UCSD-AML1 (cell line): ENCODE measurements around the gene CNKSR3.

ENCODE experiments used
- DNase-seq: peaks from one replicate; lab custom pipeline; 2025; ENCODE audit not compliant: unreplicated experiment; lab: John Stamatoyannopoulos, UW

The CNKSR3 gene

DNA sequence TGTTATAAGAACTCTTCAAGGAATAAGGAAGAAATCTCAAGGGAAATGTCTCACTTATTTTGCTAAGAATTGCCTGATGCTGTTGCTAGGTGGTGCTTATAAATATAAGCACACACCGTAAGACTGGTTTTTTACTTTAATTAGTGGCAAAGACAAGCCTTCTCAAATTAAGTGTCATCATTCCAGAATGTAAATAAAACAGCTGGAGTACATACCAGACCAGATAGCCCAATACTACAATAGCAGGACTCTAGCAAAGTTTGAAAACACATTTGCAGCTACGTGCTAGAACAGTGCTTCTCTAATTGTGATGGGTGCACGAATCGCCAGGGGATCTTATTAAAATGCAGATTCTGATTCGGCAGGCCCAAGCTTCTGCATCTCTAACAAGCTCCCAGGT lies 6.8 kb downstream of the CNKSR3 start:
- no peak for DNase-seq

DNA sequence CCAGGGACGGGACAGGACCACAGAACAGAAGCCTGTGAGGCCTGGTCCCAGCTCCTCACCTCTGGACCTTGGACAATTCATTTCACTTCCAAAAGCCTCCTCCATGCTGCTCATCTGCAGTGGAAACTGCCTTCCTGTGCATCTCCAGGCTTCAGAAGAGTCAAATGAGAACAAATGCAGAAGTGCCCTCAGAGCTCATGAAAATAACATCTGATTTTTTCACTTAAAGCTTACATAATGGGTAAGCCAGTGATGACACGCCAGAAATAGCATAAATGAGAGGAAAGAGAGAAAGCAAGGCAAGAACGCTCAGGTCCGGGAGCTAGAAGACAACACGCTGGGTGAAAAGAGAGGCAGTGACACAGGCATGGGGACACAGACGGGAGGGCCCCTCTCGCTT lies 7.9 kb downstream of the CNKSR3 start:
- no peak for DNase-seq

DNA sequence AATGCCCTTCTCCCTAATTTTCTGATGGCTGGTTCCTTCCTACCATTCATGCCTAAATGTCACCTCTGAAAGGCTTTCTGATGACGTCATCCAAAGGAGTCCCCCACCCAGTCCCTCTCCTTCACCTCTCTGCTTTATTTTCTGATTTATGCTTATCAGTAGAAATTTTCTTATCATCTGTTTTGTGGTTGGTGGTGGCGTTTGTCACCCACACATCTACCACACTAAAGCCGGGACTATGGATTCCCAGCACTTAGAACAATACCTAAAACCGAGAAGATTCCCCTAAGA lies 9.0 kb downstream of the CNKSR3 start:
- DNase-seq: no peak

DNA sequence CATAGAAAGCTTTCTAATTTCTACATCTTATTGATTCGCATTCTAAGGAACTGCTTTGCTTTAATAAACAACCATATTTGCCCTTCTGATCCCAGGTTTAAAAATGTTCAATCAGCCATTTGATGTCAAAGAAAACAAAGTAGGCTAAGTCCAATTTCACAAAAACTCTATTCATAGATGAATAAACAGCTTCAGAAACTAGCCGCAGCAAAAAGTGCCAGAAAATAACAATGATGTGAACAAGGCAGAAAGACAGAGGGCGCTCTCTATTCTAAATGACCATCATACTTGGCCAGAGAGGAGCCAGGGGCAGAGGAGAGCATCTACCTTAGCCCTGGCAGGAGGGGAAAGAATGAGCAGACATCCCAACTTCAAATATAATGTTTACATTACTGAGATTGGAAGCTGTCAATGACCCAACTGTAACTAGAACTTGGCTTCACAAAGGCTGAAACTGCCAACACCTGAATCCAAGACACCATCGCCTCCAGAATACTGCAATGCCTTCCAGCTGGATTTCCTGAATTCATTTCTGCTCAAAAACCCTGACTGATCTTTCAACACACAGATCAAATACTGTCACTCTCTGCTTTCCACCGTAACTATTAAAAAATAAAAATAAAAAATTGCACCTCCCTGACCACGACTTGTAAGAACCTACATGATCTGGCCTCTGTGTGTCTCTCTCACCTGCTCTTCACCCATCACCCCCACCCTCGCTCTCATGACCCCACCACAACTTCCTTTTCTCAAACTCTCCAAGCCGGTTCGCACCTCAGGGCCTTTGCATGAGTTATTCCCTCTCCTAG lies 9.5 kb downstream of the CNKSR3 start:
- DNase-seq: no peak

DNA sequence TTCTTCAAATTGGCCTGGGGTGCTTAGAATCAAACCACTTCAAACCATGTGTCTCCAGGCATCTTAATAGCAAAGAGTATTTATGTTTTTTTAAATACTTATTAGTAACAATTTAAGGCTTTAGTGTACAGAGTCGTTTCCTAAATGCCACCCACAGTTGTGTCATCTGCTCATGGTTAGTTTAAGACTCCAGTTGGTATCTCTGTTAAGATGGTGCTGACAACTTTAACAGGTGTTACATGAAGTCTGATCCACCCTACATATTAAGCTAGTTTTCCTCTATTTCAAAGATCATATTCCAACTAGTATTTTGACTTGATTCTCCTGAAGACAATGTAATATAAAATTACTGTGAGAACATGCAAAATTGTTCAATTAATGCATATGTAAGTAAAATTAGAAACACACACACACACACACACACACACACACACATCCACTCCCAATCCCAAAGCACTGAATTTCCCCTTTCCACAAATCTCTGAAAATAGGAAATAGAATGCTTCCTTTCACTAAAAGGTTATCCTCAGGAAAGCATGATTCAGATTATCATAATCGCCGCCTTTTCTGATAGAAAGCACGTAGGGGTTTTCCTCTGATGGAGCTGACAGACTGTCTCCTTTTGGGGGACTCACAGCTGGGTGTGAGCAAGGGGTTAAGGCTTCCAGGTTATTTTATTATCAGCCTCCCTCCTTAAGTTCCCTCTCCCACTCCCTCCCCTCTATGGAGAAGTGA lies 10.5 kb downstream of the CNKSR3 start:
- no peak for DNase-seq

DNA sequence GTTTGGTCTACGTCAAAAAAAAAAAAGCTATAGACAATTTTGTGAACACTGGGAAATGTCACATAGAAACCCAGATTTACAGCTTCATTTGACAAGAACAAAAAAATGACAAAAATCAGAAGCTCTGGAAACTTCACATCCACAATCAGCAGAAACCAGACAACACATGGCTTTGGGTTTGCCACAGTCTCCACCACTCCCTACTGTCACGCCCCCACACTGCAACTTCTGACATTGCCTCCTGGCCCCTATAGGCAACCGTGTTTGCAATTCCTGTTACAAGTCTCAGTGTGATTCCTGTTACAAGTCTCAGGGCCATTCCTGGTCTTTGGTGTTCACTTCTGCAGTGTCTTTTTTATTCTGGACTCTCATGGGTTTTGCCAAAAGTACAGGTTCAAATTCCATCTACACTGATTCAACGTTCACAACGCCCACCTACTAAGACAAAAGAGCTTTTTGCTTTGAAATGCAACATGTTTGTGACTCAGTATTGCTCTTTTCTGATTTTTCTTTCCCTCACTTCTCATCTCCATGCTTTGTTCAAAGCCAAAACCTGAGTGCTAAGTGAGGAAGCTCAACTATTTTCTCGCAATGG lies 12.0 kb downstream of the CNKSR3 start:
- DNase-seq: no peak

DNA sequence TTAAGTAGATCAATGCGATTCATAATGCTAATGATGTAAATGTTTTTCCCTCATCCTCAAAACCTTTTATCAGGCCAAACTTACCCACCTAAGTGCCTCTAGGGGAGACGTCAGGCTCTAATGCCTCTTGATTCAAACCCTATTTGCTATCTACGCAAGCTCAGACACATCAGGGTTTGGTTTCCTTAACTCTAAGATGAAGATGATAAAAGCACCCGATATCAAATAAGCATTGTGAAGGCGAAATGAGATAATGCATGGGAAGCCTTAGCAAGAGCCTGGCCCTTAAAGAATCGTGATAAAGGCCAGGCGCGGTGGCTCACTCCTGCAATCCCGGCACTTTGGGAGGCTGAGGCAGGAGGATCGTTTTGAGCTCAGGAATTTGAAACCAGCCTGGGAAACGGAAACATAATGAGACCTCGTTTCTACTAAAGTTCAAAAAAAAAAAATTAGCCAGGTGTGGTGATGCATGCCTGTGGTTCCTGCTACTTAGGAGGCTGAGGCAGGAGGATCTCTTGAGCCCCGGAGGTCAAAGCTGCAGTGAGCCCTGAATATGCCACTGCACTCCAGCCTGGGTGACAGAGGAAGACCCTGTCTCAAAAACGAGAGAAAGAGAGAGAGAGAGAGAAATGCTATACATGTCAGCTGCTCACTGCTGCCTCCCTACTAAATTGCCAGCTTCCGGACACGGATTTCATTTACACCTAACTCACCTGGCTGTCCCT lies 13.5 kb downstream of the CNKSR3 start:
- DNase-seq: no peak

DNA sequence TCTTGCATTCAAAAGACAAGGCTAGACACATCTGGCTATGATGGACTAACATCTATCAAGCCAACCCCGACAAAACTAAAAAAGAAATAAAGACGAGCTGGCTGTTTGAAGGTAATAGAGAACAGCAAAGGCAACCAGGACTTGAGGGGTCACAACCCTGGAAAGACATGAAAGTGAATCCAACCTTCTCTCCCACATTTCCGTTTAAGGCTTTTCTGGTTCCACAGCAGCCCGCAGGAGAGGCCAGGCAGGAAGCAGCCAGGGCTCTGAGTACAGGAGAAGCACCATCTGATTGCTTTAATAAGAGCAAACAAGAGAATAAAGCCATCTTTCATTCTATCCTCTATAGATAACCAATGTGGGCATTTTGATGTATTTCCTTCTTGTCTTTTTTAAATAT lies 14.3 kb downstream of the CNKSR3 start:
- DNase-seq: no peak

DNA sequence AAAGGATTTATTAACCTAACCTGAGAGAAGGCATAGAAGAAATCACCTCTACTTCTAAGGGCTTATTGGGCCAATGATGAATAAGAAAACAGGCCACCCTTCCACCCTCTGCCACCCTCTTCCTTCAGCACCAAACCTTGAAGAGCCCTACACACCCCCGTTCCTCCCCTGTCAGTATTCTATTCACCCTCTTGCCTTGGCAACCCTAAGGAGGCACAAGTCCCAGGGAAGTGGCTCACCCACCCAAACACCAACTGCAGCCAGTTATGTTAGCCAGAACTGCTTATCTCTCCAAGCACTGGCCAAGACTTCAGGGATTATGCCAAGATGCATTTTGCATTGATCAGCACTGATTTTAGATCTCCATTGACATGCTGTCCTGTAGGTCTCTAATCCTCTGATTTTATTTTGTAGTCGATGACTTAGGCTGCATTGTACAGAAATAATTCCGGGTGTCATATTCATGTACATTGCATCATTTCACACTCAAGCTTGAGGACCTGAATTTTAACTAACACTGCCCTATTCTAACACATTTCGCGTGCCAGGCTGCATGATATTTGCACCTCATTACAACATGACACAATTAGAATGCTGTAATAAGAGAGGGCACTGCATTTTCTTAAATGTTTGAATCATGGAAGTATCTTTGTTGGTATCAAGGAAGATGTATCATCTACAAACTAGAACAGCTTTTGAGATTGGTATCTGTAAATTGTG lies 15.7 kb downstream of the CNKSR3 start:
- no peak for DNase-seq

DNA sequence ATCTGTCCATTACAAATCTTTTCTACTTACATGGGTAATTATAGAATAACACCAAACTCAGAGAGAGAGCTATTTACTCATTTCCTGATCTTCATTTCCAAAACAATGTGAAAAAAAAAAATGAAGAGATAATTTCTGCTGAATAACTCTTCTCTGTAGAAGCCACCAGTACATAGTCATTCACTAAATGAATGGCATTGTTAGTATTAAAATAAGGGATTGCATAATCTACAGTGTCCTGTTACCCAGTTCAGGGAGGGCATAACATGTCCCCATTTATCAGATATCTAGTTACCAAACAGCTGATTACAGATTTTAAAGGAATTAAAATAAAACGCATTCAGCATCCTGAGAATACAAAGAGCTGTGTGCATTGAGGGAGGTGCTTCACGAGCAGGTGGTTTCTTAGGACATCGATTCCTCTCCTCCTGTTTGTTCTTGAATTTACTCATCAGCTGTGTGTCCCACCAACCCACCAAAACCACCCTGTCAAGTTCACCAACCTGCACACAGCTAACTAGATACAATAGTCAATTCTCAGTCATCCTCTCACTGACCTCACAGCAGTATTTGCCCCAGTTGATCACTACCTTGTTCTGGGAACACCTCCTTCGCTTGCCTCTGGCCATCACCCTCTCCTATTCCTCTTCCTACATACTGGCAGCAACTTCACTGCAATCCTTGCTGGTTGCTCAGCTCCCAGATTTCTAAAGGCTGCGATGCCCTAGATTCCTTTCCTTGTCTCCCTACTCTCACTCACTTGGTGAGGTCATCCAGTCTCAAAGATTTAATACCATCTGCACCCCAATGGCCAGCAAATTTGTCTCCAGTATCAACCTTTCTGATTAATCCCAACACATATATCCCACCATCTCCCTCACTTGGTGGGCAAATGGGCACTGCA lies 18.7 kb downstream of the CNKSR3 start:
- no peak for DNase-seq

DNA sequence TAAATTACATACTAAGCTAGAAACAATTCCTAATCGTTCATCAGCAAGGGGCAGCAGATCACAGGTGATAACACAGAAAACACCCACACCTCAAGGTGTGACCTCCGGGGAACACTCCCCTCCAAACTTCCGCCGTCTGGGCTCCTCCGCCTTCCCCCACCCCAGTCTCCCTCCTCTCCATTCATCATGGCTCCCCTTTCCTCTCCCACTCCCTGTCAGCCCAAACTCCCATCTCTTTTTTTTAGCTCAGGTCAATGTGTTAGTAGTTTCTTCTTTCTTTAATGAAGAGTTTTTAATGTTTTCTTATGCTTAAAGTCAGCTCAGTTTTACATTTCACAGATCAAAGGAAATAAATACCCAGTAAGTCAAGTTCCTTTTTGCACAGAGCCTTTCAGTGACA lies 20.7 kb downstream of the CNKSR3 start:
- no peak for DNase-seq

DNA sequence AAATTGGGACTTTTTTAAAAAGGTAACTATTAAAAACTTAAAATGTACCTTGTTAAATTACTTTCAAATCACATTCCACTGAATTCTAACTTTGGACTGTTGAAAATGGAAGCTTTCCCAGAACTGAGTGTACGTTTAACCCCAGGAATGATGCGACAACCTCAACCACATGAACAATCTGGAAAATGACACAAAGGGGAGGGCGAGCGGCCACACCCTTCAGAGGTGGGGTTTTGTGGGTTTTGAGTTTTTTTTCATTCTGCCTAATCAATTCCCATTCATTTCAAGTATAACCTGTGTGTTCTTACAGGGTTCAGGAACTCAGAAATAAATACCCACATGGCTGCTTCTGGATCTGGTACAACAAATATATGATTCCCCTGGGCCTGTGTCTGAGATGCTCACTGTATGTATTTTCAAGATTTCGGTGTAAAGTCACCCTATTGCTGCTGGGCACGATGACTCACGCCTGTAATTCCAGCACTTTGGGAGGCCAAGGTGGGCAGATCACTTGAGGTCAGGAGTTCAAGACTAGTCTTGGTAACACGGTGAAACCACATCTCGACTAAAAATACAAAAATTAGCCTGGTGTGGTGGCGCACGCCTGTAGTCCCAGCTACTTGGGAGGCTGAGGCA lies 21.6 kb downstream of the CNKSR3 start:
- DNase-seq: no peak

DNA sequence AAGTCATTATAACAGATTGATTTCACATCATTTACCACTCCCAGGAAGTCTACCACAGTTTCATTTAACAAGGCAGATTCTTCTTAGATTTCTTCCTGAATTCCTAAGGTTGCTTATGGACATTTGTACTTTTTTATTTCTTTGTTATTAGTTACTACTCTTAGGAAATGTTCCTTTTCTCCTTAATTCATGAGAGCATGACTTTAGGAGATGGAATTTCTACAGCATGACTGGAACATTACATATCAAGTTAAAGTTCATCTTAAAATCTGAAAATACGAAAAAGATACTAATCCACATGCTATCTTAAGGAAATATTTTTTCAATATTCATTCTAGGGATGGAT lies 22.3 kb downstream of the CNKSR3 start:
- no peak for DNase-seq

DNA sequence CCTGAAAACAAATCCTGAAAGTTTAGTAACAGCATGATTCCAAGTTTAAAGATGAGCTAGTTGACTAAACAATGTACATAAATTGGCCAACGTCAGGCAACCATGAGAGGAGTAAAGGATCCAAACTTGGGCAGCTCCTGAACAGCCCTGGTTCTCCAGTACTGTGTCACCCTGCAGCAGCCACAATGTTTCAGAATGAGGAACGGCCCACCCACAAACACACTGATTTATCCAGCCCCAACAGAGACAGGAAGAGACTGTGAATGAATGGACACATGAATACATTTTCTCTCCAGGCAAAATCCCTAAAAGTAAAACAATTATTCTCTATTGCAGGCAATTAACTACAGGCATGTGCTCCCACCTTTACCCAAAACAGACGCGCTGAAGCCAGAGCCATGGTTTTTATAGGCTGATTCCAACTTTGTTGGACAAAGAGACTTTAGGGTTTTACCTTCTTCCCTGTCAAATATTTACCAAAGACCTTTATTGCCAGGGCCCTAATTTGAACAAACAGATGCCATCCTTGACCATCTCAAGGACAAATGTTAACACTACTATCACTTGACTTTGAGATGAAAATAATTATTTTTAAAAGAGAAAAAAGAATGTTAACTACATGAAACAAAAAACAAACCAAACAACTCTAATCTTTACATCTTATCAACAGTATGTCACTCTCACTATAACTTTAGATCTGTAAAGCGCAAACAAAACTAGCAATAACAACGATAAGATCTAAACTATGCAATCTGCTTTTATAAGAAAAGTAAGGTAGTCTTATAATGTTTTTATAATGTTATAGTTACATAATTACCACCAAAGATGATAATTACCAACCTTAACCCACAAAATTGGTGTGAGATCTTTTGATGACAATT lies 22.9 kb downstream of the CNKSR3 start:
- no peak for DNase-seq

DNA sequence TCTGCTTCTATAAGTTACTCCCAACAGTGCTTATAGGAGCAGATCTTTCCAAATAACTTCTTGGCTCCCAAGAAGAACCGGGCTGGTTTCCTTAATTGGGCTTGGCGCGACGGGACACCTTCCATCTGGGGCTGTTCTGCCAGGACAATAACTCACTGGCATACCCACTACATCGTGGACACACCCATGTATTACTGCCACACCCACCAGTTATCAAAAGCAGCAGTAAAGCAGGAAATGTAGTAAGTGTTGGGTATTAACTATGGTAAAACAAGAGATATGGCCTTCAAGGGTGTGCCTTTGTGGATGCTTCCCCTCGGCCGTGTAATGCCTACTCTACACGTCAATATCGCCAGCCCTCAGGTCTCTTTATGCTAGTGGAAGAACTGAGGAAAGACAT lies 24.7 kb downstream of the CNKSR3 start:
- no peak for DNase-seq

DNA sequence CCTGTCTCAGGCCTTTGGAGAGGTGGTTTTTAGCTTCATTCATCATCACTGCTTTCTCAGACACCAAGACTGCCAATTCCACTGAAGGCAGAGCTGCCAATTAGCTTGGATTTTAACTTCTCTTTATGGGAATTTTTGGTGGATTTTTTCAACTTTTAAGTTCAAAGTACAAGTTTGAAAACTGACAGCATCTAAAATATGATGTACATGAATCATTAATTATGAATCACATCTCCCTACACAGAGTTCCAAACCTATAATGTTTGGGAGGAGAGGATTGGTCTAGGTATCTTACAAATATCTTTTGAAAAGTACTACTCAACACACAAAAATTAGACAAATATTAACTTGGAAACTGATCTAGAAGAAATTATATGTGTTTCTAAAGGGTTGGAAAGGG lies 25.5 kb downstream of the CNKSR3 start:
- no peak for DNase-seq

DNA sequence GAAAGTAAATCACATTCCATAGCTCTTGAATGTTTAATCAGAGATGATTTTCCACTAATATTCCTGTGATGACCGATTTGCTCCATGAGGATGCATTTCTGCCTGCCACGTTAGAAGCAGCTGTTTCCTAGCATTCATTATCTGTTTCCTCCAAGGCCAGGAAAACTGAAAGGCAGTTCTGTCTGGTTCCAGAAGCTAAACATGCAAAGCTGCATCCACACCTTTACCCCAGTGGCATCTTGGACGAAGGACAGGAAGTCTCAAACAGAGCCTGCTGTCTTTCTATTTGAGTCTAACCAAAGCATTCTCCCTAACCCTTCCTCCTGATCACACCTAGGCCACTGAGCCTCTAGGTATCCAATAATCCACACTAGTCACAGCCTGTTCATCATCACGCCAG lies 27.6 kb downstream of the CNKSR3 start:
- DNase-seq: no peak

DNA sequence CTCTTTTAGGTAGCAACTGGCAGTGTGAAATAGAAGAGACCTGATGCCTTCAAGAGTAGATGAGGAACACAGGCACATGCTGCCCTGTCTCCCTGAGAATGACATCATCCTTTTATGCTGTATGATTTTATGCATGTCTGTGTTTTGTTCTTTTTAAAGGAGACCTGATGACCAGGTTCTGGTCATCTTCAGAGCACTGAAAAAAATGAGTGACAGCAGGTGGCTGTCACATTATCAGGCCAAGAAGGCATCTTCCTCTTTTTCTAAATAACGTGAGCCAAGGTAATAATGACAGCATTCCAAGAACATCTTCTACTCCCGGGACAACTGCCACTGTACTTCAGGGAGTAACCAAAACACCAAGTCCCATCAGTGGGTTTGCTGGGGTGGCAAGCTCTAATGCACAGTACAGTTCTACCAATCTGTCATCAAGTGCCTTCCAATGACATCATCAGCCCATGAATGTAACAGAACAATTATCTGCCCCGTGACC lies 28.9 kb downstream of the CNKSR3 start:
- DNase-seq: no peak
